ENCODE measurements around the gene PTPRO. TPM values are rescaled to one million over a fixed set of nuclear protein-coding genes. Genes with fewer than 3 reads are reported as not detected.

Gene PTPRO
- polyA plus RNA-seq, 1 of the 3 experiments (the other 2 are of a cell fraction), result 1.4 TPM

GRCh38 chr12:15307079-15307478, 15.2 kb upstream of the PTPRO start:
- no peaks in the 10 kb centered on the region for H3K27me3 ChIP-seq (ENCODE audit: insufficient read depth)
- no peaks in the 10 kb centered on the region for H4K20me1 ChIP-seq (ENCODE audit: insufficient read depth)
- H3F3A ChIP-seq (replicated peaks; ENCODE audit: insufficient read depth), result no peaks in the 10 kb centered on the region
- POLR2A ChIA-PET, result no interaction called here
- H3K4me1 ChIP-seq (ENCODE audit: control insufficient read depth in 1 of 2, insufficient read depth in 2 of 2, low read depth in 1 of 2, low read length in 1 of 2), result no peaks in the 10 kb centered on the region
- no peak for TF ChIP-seq USF2 (IDR thresholded peaks at IDR 0.05; ENCODE audit: borderline replicate concordance, low read depth, low read length)
- no peak for TF ChIP-seq FOSL2 (IDR thresholded peaks at IDR 0.05; ENCODE audit: borderline replicate concordance, low read depth)
- TF ChIP-seq NFIC (IDR thresholded peaks at IDR 0.05; ENCODE audit: borderline replicate concordance), result no peak
- no peak for TF ChIP-seq FOXM1 (IDR thresholded peaks at IDR 0.05; ENCODE audit: low read depth)
- no peak for TF ChIP-seq FOXJ3 (CRISPR knock-in tag; IDR thresholded peaks at IDR 0.05)
- TF ChIP-seq SMC3 (IDR thresholded peaks at IDR 0.05; ENCODE audit: low read depth, low read length), result no peak
- TF ChIP-seq SIN3A (IDR thresholded peaks at IDR 0.05; ENCODE audit: borderline replicate concordance, low read depth, low read length), result no peak
- TF ChIP-seq POLR2AphosphoS5 (IDR thresholded peaks at IDR 0.05; ENCODE audit: low read depth, low read length), result no peak
- TF ChIP-seq MXI1 (IDR thresholded peaks at IDR 0.05; ENCODE audit: low read depth, low read length), result no peak
- TF ChIP-seq RFX5 (IDR thresholded peaks at IDR 0.05; ENCODE audit: low read length), result no peak
- TF ChIP-seq EZH2phosphoT487 (IDR thresholded peaks at IDR 0.05; ENCODE audit: borderline replicate concordance, low read depth), result no peak
- TF ChIP-seq MAX (IDR thresholded peaks at IDR 0.05; ENCODE audit: low read depth), result no peak
- no peak for TF ChIP-seq CHD2 (IDR thresholded peaks at IDR 0.05; ENCODE audit: low read length, partially characterized antibody)
- no peak for TF ChIP-seq ELF1 (IDR thresholded peaks at IDR 0.05)
- TF ChIP-seq GATA2 (CRISPR knock-in tag; IDR thresholded peaks at IDR 0.05), result no peak
- no peak for TF ChIP-seq GABPA (IDR thresholded peaks at IDR 0.05; ENCODE audit: low read depth)
- TF ChIP-seq USF1 (IDR thresholded peaks at IDR 0.05; ENCODE audit: borderline replicate concordance, low read depth), result no peak
- TF ChIP-seq RAD21 (IDR thresholded peaks at IDR 0.05; ENCODE audit: low read length), result no peak
- H3K36me3 ChIP-seq (replicated peaks in 1 of 2; ENCODE audit: control insufficient read depth in 1 of 2, insufficient read depth in 2 of 2, low read length in 1 of 2), result no peaks in the 10 kb centered on the region
- H3K27ac ChIP-seq (ENCODE audit: low read depth in 2 of 2, low read length in 1 of 2), result no peak overlapping the region
- H2AFZ ChIP-seq (ENCODE audit: low read depth), result no peak overlapping the region
- H3K4me2 ChIP-seq, result no peak overlapping the region
- H3K4me3 ChIP-seq (ENCODE audit: low read depth in 2 of 2, low read length in 1 of 2), result no peak overlapping the region
- no peak for DNase-seq
- no peaks in the 10 kb centered on the region for H3K79me2 ChIP-seq (ENCODE audit: insufficient read depth)
- WGBS (ENCODE audit: low lambda C conversion rate), result 58% methylated on average over 1 of the region's 1 CpG
- H3K9me2 ChIP-seq, result no peaks in the 10 kb centered on the region
- no peak overlapping the region for H3K9ac ChIP-seq
- H3K9me3 ChIP-seq, result no peaks in the 10 kb centered on the region
- CTCF ChIA-PET, result no interaction called here

- H3K27me3 ChIP-seq (ENCODE audit: insufficient read depth), result no peaks in the 10 kb centered on the region; the same call in 1 of the 2 replicates
- H3K79me2 ChIP-seq (ENCODE audit: insufficient read depth), result no peaks in the 10 kb centered on the region
- no peak overlapping the region for H3K4me3 ChIP-seq (ENCODE audit: low read depth in 2 of 2, low read length in 1 of 2)
- H3K4me1 ChIP-seq (ENCODE audit: control insufficient read depth in 1 of 2, insufficient read depth in 2 of 2, low read depth in 1 of 2, low read length in 1 of 2), result peaks cover 0 to 6% of the 10 kb centered on the region in 2 experiments; a peak in 2 of 4 replicates
- H3K27ac ChIP-seq (ENCODE audit: low read depth in 2 of 2, low read length in 1 of 2), result no peak overlapping the region
- H3K9me3 ChIP-seq, result no peaks in the 10 kb centered on the region
- H4K20me1 ChIP-seq (ENCODE audit: insufficient read depth), result no peaks in the 10 kb centered on the region
- no peak overlapping the region for H3K9ac ChIP-seq
- H3K9me2 ChIP-seq, result no peaks in the 10 kb centered on the region
- ChIA-PET POLR2A (interaction anchor here (0.6 kb wide), 1 partner anchor 245 kb away, joined by 3 read pairs; no protein-coding TSS in a partner anchor), CTCF (no interaction called here)
- DNase-seq, result no peak
- H3F3A ChIP-seq (replicated peaks; ENCODE audit: insufficient read depth), result peaks cover 4% of the 10 kb centered on the region
- H2AFZ ChIP-seq (ENCODE audit: low read depth), result no peak overlapping the region
- WGBS (ENCODE audit: low lambda C conversion rate), result 53% methylated on average over 4 of the region's 4 CpGs
- H3K36me3 ChIP-seq (replicated peaks in 1 of 2; ENCODE audit: control insufficient read depth in 1 of 2, insufficient read depth in 2 of 2, low read length in 1 of 2), result no peaks in the 10 kb centered on the region
- no peak overlapping the region for H3K4me2 ChIP-seq
- no peak for TF ChIP-seq EZH2phosphoT487 (IDR thresholded peaks at IDR 0.05; ENCODE audit: borderline replicate concordance, low read depth)
- TF ChIP-seq RFX5 (IDR thresholded peaks at IDR 0.05; ENCODE audit: low read length), result no peak
- TF ChIP-seq EP300 (IDR thresholded peaks at IDR 0.05; ENCODE audit: borderline replicate concordance in 1 of 2, low read depth in 1 of 2, low read length in 1 of 2), result no peak
- TF ChIP-seq TAF1 (IDR thresholded peaks at IDR 0.05; ENCODE audit: borderline replicate concordance, low read depth, low read length), result no peak
- TF ChIP-seq RCOR1 (IDR thresholded peaks at IDR 0.05; ENCODE audit: low read length), result no peak
- no peak for TF ChIP-seq ZBTB33 (IDR thresholded peaks at IDR 0.05; ENCODE audit: borderline replicate concordance, low read depth)
- TF ChIP-seq PBX3 (IDR thresholded peaks at IDR 0.05), result no peak
- TF ChIP-seq YY1 (IDR thresholded peaks at IDR 0.05; ENCODE audit: low read depth), result no peak
- TF ChIP-seq NRF1 (IDR thresholded peaks at IDR 0.05; ENCODE audit: low read depth, low read length), result no peak
- TF ChIP-seq SMC3 (IDR thresholded peaks at IDR 0.05; ENCODE audit: low read depth, low read length), result no peak
- no peak for TF ChIP-seq GABPA (IDR thresholded peaks at IDR 0.05; ENCODE audit: low read depth)
Measured at GRCh38 chr12:15318841-15319240, 3.5 kb upstream of the PTPRO start.

Measured in SK-N-SH (cell line).